ENCODE data around the gene OR4D2.

DNA sequence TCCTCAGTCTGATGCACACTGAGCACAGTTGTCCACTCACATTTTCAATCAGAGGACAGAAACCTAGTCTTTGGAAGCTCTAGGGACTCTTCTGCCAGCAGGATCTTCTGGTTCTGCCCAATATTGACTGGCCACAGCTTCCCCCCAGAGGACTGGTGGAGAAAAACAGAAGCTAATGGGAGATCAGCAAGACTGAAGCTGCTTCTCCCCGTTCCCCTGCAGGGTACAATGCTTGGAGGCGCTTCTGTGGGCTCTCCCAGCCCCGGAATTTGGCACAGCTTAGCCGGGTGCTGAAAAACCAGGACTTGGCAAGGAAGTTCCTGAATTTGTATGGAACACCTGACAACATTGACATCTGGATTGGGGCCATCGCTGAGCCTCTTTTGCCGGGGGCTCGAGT is 36.1 kb downstream of the OR4D2 start:
- TF ChIP-seq, protein P1, sequence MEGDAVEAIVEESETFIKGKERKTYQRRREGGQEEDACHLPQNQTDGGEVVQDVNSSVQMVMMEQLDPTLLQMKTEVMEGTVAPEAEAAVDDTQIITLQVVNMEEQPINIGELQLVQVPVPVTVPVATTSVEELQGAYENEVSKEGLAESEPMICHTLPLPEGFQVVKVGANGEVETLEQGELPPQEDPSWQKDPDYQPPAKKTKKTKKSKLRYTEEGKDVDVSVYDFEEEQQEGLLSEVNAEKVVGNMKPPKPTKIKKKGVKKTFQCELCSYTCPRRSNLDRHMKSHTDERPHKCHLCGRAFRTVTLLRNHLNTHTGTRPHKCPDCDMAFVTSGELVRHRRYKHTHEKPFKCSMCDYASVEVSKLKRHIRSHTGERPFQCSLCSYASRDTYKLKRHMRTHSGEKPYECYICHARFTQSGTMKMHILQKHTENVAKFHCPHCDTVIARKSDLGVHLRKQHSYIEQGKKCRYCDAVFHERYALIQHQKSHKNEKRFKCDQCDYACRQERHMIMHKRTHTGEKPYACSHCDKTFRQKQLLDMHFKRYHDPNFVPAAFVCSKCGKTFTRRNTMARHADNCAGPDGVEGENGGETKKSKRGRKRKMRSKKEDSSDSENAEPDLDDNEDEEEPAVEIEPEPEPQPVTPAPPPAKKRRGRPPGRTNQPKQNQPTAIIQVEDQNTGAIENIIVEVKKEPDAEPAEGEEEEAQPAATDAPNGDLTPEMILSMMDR (IDR thresholded peaks at IDR 0.05) = no peak
- TF ChIP-seq MEF2A (IDR thresholded peaks at IDR 0.05; ENCODE audit: borderline replicate concordance, low read depth) = no peak
- TF ChIP-seq, protein P2, sequence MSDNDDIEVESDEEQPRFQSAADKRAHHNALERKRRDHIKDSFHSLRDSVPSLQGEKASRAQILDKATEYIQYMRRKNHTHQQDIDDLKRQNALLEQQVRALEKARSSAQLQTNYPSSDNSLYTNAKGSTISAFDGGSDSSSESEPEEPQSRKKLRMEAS (IDR thresholded peaks at IDR 0.05; ENCODE audit: low read depth) = no peak
- no peak for TF ChIP-seq TEAD4 (IDR thresholded peaks at IDR 0.05; ENCODE audit: borderline replicate concordance, insufficient read depth)
- no peak for TF ChIP-seq EZH2phosphoT487 (IDR thresholded peaks at IDR 0.05; ENCODE audit: borderline replicate concordance, low read depth)
- TF ChIP-seq POLR2AphosphoS5 (IDR thresholded peaks at IDR 0.05; ENCODE audit: low read depth, low read length) = no peak
